Loucy (cell line): ENCODE results near the gene C22orf15.

ENCODE experiments used
- EZH2phosphoT487 ChIP-seq: fragments of 200-600 bp; IDR thresholded peaks from 2 replicates; pipeline ENCODE4 v1.6.1; 2018; ENCODE audit warnings: antibody characterized with exemption, mild to moderate bottlenecking, moderate library complexity, borderline replicate concordance
- TF ChIP-seq, protein P1 (sequence below): fragments of 200-600 bp; sonication (generic); conservative IDR thresholded peaks from 2 replicates; pipeline ENCODE4 v1.5.1; 2014; ENCODE audit warnings: mild to moderate bottlenecking, antibody characterized with exemption, low read length

DNA sequence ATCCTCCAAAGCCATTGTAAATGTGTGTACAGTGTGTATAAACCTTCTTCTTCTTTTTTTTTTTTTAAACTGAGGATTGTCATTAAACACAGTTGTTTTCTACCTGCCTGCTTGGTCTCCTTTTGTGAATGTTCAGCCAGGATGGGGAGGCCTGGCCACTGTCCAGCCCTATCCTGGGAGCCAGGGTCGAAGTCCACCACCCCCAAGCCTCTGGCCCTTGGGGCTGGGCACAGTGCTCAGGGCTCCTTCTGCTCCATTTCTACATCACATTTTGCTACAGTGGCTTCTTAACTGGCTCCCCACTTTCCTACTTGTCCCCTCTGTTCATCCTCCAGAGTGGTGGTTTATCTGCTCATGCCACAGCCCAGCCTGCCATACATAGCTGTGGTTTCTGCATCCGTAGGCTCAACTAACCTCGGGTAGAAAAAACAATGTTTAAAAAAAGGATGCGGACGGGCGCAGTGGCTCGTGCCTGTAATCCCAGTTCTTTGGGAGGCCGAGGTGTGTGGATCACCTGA is 21.5 kb downstream of the C22orf15 start:
- TF ChIP-seq, protein P1, sequence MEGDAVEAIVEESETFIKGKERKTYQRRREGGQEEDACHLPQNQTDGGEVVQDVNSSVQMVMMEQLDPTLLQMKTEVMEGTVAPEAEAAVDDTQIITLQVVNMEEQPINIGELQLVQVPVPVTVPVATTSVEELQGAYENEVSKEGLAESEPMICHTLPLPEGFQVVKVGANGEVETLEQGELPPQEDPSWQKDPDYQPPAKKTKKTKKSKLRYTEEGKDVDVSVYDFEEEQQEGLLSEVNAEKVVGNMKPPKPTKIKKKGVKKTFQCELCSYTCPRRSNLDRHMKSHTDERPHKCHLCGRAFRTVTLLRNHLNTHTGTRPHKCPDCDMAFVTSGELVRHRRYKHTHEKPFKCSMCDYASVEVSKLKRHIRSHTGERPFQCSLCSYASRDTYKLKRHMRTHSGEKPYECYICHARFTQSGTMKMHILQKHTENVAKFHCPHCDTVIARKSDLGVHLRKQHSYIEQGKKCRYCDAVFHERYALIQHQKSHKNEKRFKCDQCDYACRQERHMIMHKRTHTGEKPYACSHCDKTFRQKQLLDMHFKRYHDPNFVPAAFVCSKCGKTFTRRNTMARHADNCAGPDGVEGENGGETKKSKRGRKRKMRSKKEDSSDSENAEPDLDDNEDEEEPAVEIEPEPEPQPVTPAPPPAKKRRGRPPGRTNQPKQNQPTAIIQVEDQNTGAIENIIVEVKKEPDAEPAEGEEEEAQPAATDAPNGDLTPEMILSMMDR = no peak
- TF ChIP-seq EZH2phosphoT487 = no peak
